HCT116 (cell line): ENCODE results near the gene PLEKHA6. TPM values are rescaled to one million over a fixed set of nuclear protein-coding genes. Genes with fewer than 3 reads are reported as not detected.

ENCODE experiments used
- ATAC-seq: fragments of 200-7000 bp; cut with Tn5 transposase; 2 replicates; pipeline ENCODE4 v1.9.1; 2020; ENCODE audit warnings: mild to moderate bottlenecking, moderate library complexity
- BruUV-seq: library from RNA; stranded (reverse); fragments of 400-500 nt; replicated peaks from 2 replicates; lab custom pipeline; 2021; lab: Mats Ljungman, UMichigan
- CTCF ChIA-PET: fragments of 300-600 bp; sonication (Branson Sonifier 250); formaldehyde crosslinking; loops from one replicate; lab custom pipeline; 2021; ENCODE audit warnings: antibody characterized with exemption; lab: Charles Lee
- POLR2A ChIA-PET: fragments of 300-600, 350-600 bp; sonication (Branson Sonifier 250); formaldehyde crosslinking; loops from one replicate; lab custom pipeline; 2021; ENCODE audit warnings: antibody characterized with exemption; lab: Charles Lee
- RAD21 ChIA-PET, 2 experiments: fragments of 300-600 bp; sonication (Branson Sonifier 250); formaldehyde crosslinking; loops; one replicate each; lab custom pipeline; 2023; ENCODE audit warnings: low total read pairs in 2 of 2; ENCODE audit not compliant: uncharacterized antibody in 2 of 2, unreplicated experiment in 2 of 2, low non-redundant PET in 1 of 2; lab: Charles Lee
- DNase-seq: peaks from one replicate; pipeline ENCODE4 v3.0.0-alpha.2; 2010; ENCODE audit warnings: low read depth, low spot score
- H2AFZ ChIP-seq: fragments of 200-600 bp; shearing (Covaris generic), sonication (generic); 2 replicates; pipeline ENCODE4 v1.6.1; 2017; ENCODE audit warnings: low read depth, mixed run types, mixed read lengths, antibody characterized with exemption, low read length; ENCODE audit not compliant: poor library complexity, severe bottlenecking
- H3K27ac ChIP-seq: 2 replicates; pipeline ENCODE4 v1.5.1; 2012; ENCODE audit warnings: low read depth, low read length
- H3K27me3 ChIP-seq: fragments of 200-600 bp; sonication (generic); 2 replicates; pipeline ENCODE4 v1.6.1; 2016; ENCODE audit warnings: mixed run types, low read length, mixed read lengths; ENCODE audit not compliant: insufficient read depth
- H3K36me3 ChIP-seq, 2 experiments: fragments of 200-500 bp in 1 of 2; fragments of 200-600 bp in 1 of 2; sonication (Bioruptor generic) in 1 of 2; sonication (generic) in 1 of 2; 2 replicates each; pipeline versions ENCODE4 v1.5.1 to v1.6.1; 2014 to 2016; ENCODE audit warnings: low read length in 2 of 2, inconsistent platforms in 1 of 2, mixed read lengths in 1 of 2, mixed run types in 1 of 2; ENCODE audit not compliant: insufficient read depth in 2 of 2, control insufficient read depth in 1 of 2
- H3K4me1 ChIP-seq, 2 experiments: fragments of 200-600 bp in 1 of 2; sonication (generic) in 1 of 2; 2 replicates each; pipeline versions ENCODE4 v1.5.1 to v1.6.1; 2012 to 2017; ENCODE audit warnings: low read length in 2 of 2, inconsistent platforms in 1 of 2, mild to moderate bottlenecking in 1 of 2, mixed read lengths in 1 of 2, mixed run types in 1 of 2, moderate library complexity in 1 of 2; ENCODE audit not compliant: insufficient read depth in 2 of 2, control insufficient read depth in 1 of 2
- H3K4me2 ChIP-seq: fragments of 200-600 bp; sonication (generic); 2 replicates; pipeline ENCODE4 v1.6.1; 2017; ENCODE audit warnings: mixed run types, low read length, mixed read lengths
- H3K4me3 ChIP-seq, 2 experiments: fragments of 200-600 bp in 1 of 2; sonication (generic) in 1 of 2; replicated peaks in 1 of 2; 2 replicates each; pipeline ENCODE4 v1.5.1; 2011 to 2016; ENCODE audit warnings: low read length in 2 of 2, control low read depth in 1 of 2, low read depth in 1 of 2, mild to moderate bottlenecking in 1 of 2, mixed read lengths in 1 of 2, mixed run types in 1 of 2
- H3K79me2 ChIP-seq: fragments of 200-600 bp; sonication (generic); 2 replicates; pipeline ENCODE4 v1.6.1; 2017; ENCODE audit warnings: mild to moderate bottlenecking, mixed run types, low read length, moderate library complexity, mixed read lengths; ENCODE audit not compliant: insufficient read depth
- H3K9ac ChIP-seq: fragments of 200-600 bp; sonication (generic); 2 replicates; pipeline ENCODE4 v1.6.1; 2016; ENCODE audit warnings: low read length, mixed read lengths
- H3K9me2 ChIP-seq: fragments of 200-600 bp; sonication (generic), shearing (Covaris generic); 2 replicates; pipeline ENCODE4 v1.6.1; 2017; ENCODE audit warnings: mixed run types, mild to moderate bottlenecking, moderate library complexity; ENCODE audit not compliant: insufficient read depth
- H3K9me3 ChIP-seq, 2 experiments: fragments of 200-500 bp in 1 of 2; fragments of 200-600 bp in 1 of 2; sonication (Bioruptor generic) in 1 of 2; sonication (generic) in 1 of 2; 2 replicates each; pipeline ENCODE4 v1.6.1; 2014 to 2017; ENCODE audit warnings: low read length in 2 of 2, mixed read lengths in 2 of 2, inconsistent platforms in 1 of 2, low read depth in 1 of 2, mild to moderate bottlenecking in 1 of 2, mixed run types in 1 of 2, moderate library complexity in 1 of 2; ENCODE audit not compliant: control insufficient read depth in 1 of 2, insufficient read depth in 1 of 2
- H4K20me1 ChIP-seq: fragments of 200-600 bp; sonication (generic), shearing (Covaris generic); 2 replicates; pipeline ENCODE4 v1.6.1; 2017; ENCODE audit warnings: mixed run types, mild to moderate bottlenecking, moderate library complexity; ENCODE audit not compliant: insufficient read depth
- ATF3 ChIP-seq: IDR thresholded peaks from 2 replicates; pipeline ENCODE4 v1.6.1; 2012
- CEBPB ChIP-seq: IDR thresholded peaks from 2 replicates; pipeline ENCODE4 v1.6.1; 2012; ENCODE audit warnings: low read depth
- CTCF ChIP-seq, 3 experiments: fragments of 200-600 bp in 1 of 3; sonication (generic) in 1 of 3; IDR thresholded peaks in 2 of 3; conservative IDR thresholded peaks in 1 of 3; 2 replicates each; pipeline ENCODE4 v1.5.1; 2012 to 2017; ENCODE audit warnings: low read depth in 2 of 3, low read length in 2 of 3, antibody characterized with exemption in 1 of 3, borderline replicate concordance in 1 of 3, control low read depth in 1 of 3, mild to moderate bottlenecking in 1 of 3, mixed read lengths in 1 of 3, mixed run types in 1 of 3, moderate library complexity in 1 of 3; ENCODE audit not compliant: insufficient read depth in 1 of 3
- EZH2phosphoT487 ChIP-seq: fragments of 200-600 bp; IDR thresholded peaks from 2 replicates; pipeline ENCODE4 v1.6.1; 2018; ENCODE audit warnings: antibody characterized with exemption, borderline replicate concordance
- REST ChIP-seq: IDR thresholded peaks from 2 replicates; pipeline ENCODE4 v1.6.1; 2012; ENCODE audit warnings: low read depth
- SP1 ChIP-seq: IDR thresholded peaks from 2 replicates; pipeline ENCODE4 v1.6.1; 2012; ENCODE audit warnings: low read depth
- SRF ChIP-seq: IDR thresholded peaks from 2 replicates; pipeline ENCODE4 v1.6.1; 2012; ENCODE audit warnings: low read depth
- ZBTB33 ChIP-seq: IDR thresholded peaks from 2 replicates; pipeline ENCODE4 v1.6.1; 2011; ENCODE audit warnings: mild to moderate bottlenecking, low read length, moderate library complexity; ENCODE audit not compliant: insufficient replicate concordance; ENCODE audit errors: extremely low read depth
- intact Hi-C: fragments of 100-400 bp; cut with micrococcal nuclease; formaldehyde crosslinking; loops from 2 replicates; pipeline ENCODE4 v1.10.0; 2022
- total RNA-seq: library from RNA; stranded (reverse); gene quantifications from one replicate; pipeline ENCODE4 v1.2.1, GENCODE V29; 2021; ENCODE audit not compliant: unreplicated experiment

Gene PLEKHA6
- total RNA-seq, 1 experiment from 2014 or later: 13.1 TPM

- TF ChIP-seq CTCF (IDR thresholded peaks at IDR 0.05 in 2 of 3, conservative IDR thresholded peaks at IDR 0.05 in 1 of 3; ENCODE audit: borderline replicate concordance in 1 of 3, insufficient read depth in 1 of 3, low read depth in 2 of 3, low read length in 2 of 3): no peak
- no peak for TF ChIP-seq CEBPB
- no peak for TF ChIP-seq EZH2phosphoT487
- no peak for TF ChIP-seq SP1
Measured at GRCh38 chr1:204180133-204180532, 179.6 kb downstream of the PLEKHA6 start (continued).

GRCh38 chr1:204178487-204179281 is 181.0 kb downstream of the PLEKHA6 start:
- H3K4me2 ChIP-seq: no peak overlapping the region
- H3K9ac ChIP-seq: no peak overlapping the region
- TF ChIP-seq REST (no peak), ATF3 (no peak), ZBTB33 (no peak), SRF (no peak)
- no peaks in the 10 kb centered on the region for H3K9me3 ChIP-seq
- no peak for DNase-seq
- BruUV-seq: no TSS peak
- CTCF ChIA-PET: interaction anchor here (1.0 to 2.3 kb wide), 2 partner anchors 16 to 29 kb away, joined by 3 to 8 read pairs; no protein-coding TSS in a partner anchor
- H3K27ac ChIP-seq: no peak overlapping the region
- H4K20me1 ChIP-seq: no peaks in the 10 kb centered on the region
- POLR2A ChIA-PET: no interaction called here
- ATAC-seq: no peak
- H3K4me1 ChIP-seq: peaks cover 5 to 37% of the 10 kb centered on the region in 2 experiments; a peak in 3 of 4 replicates
- no peak overlapping the region for H3K4me3 ChIP-seq
- no peaks in the 10 kb centered on the region for H3K27me3 ChIP-seq
- RAD21 ChIA-PET: no interaction called here
- H3K9me2 ChIP-seq: no peaks in the 10 kb centered on the region
- H2AFZ ChIP-seq: no peak overlapping the region
- H3K36me3 ChIP-seq: no peaks in the 10 kb centered on the region
- intact Hi-C loops: no loop called here
- no peaks in the 10 kb centered on the region for H3K79me2 ChIP-seq
